Endothelial cell of umbilical vein (primary cell): ENCODE results near the gene DAB2IP. TPM values are rescaled to one million over a fixed set of nuclear protein-coding genes. Genes with fewer than 3 reads are reported as not detected.

Experiments used
- BruUV-seq: library from RNA; stranded (reverse); fragments of 400-500 nt; replicated peaks from 2 replicates; lab custom pipeline; 2021; lab: Mats Ljungman, UMichigan
- CTCF ChIA-PET: fragments of 300-600, 350-600 bp; sonication (Branson Sonifier 250); formaldehyde crosslinking; loops from one replicate; lab custom pipeline; 2021; ENCODE audit warnings: antibody characterized with exemption, inconsistent platforms; lab: Charles Lee
- POLR2A ChIA-PET: fragments of 300-600, 350-600 bp; sonication (Branson Sonifier 250); formaldehyde crosslinking; loops from one replicate; lab custom pipeline; 2021; ENCODE audit warnings: antibody characterized with exemption, inconsistent platforms; lab: Charles Lee
- DNase-seq: peaks from one replicate; pipeline ENCODE4 v3.0.0-alpha.2; 2011; ENCODE audit warnings: low read depth, low spot score
- FAIRE-seq: peaks from 2 replicates; lab custom pipeline; 2011; peaks lifted over from hg19 to GRCh38; lab: Jason Lieb, UNC
- H2AFZ ChIP-seq: 2 replicates; pipeline ENCODE4 v1.6.0; 2012; ENCODE audit warnings: low read depth, low read length, control low read depth, inconsistent platforms
- H3K27ac ChIP-seq: 2 replicates; pipeline ENCODE4 v1.5.1; 2011; ENCODE audit warnings: low read depth, mild to moderate bottlenecking, control low read depth, low read length, moderate library complexity; ENCODE audit not compliant: insufficient read depth
- H3K27me3 ChIP-seq, 2 experiments: 2 replicates each; pipeline versions ENCODE4 v1.6.0 to v1.6.1; 2011; ENCODE audit warnings: low read length in 2 of 2, mixed read lengths in 1 of 2; ENCODE audit not compliant: control insufficient read depth in 2 of 2, insufficient read depth in 2 of 2
- H3K36me3 ChIP-seq, 2 experiments: 2 replicates in 1 of 2; 3 replicates in 1 of 2; pipeline ENCODE4 v1.5.1; 2011; ENCODE audit warnings: low read length in 2 of 2, mild to moderate bottlenecking in 1 of 2, moderate library complexity in 1 of 2; ENCODE audit not compliant: control insufficient read depth in 2 of 2, insufficient read depth in 2 of 2; ENCODE audit errors: extremely low read depth in 1 of 2
- H3K4me1 ChIP-seq: 3 replicates; pipeline ENCODE4 v1.5.1; 2011; ENCODE audit warnings: mild to moderate bottlenecking, low read length; ENCODE audit not compliant: control insufficient read depth, insufficient read depth; ENCODE audit errors: extremely low read depth
- H3K4me2 ChIP-seq: 2 replicates; pipeline ENCODE4 v1.6.1; 2011; ENCODE audit warnings: low read length, control low read depth, mixed read lengths; ENCODE audit not compliant: insufficient read depth
- H3K4me3 ChIP-seq, 3 experiments: fragments of 200-600 bp in 1 of 3; sonication (generic), shearing (Covaris generic) in 1 of 3; replicated peaks in 1 of 3; 2 replicates each; pipeline ENCODE4 v1.5.1; 2011 to 2016; ENCODE audit warnings: control low read depth in 3 of 3, low read length in 3 of 3, mild to moderate bottlenecking in 2 of 3, inconsistent platforms in 1 of 3, low read depth in 1 of 3, moderate library complexity in 1 of 3; ENCODE audit not compliant: insufficient read depth in 1 of 3
- H3K79me2 ChIP-seq: 2 replicates; pipeline ENCODE4 v1.6.0; 2012; ENCODE audit warnings: low read length, inconsistent platforms; ENCODE audit not compliant: control insufficient read depth, insufficient read depth
- H3K9ac ChIP-seq: replicated peaks from 2 replicates; pipeline ENCODE3; 2011; ENCODE audit warnings: low read length, control low read depth; ENCODE audit not compliant: insufficient read depth; ENCODE audit errors: extremely low read depth
- H3K9me1 ChIP-seq: replicated peaks from 3 replicates; pipeline ENCODE4 v1.6.0; 2011; ENCODE audit warnings: mild to moderate bottlenecking, low read length; ENCODE audit not compliant: control insufficient read depth, insufficient read depth; ENCODE audit errors: extremely low read depth
- H3K9me3 ChIP-seq: replicated peaks from 2 replicates; pipeline ENCODE4 v1.5.1; 2012; ENCODE audit warnings: low read length, inconsistent platforms; ENCODE audit not compliant: control insufficient read depth, insufficient read depth
- H4K20me1 ChIP-seq: replicated peaks from 2 replicates; pipeline ENCODE3; 2011; ENCODE audit warnings: mild to moderate bottlenecking, low read length; ENCODE audit not compliant: control insufficient read depth, insufficient read depth; ENCODE audit errors: extremely low read depth
- CTCF ChIP-seq, 2 donors: IDR thresholded peaks; 1 replicate in 1 of 2; 2 replicates in 1 of 2; pipeline ENCODE4 v1.5.1; 2011; ENCODE audit warnings: low read length in 2 of 2, mild to moderate bottlenecking in 2 of 2, moderate library complexity in 2 of 2, control low read depth in 1 of 2, inconsistent platforms in 1 of 2, low read depth in 1 of 2; ENCODE audit not compliant: insufficient read depth in 1 of 2; ENCODE audit errors: extremely low read depth in 1 of 2
- EZH2 ChIP-seq: IDR thresholded peaks from 2 replicates; pipeline ENCODE4 v1.6.1; 2012; ENCODE audit warnings: borderline replicate concordance, low read depth, mild to moderate bottlenecking, moderate library complexity, low read length, inconsistent platforms; ENCODE audit not compliant: severe bottlenecking
- FOS ChIP-seq: IDR thresholded peaks from 2 replicates; pipeline ENCODE4 v1.6.1; 2011; ENCODE audit warnings: mild to moderate bottlenecking, low read length, moderate library complexity, borderline replicate concordance; ENCODE audit not compliant: insufficient read depth
- GATA2 ChIP-seq: IDR thresholded peaks from 2 replicates; pipeline ENCODE4 v1.7.0; 2011; ENCODE audit warnings: low read depth, mild to moderate bottlenecking, moderate library complexity, mixed read lengths, low read length; ENCODE audit not compliant: insufficient read length, insufficient read depth
- JUN ChIP-seq: IDR thresholded peaks from 2 replicates; pipeline ENCODE4 v1.6.1; 2011; ENCODE audit warnings: borderline replicate concordance, low read depth; ENCODE audit not compliant: insufficient read length, insufficient read depth
- MAX ChIP-seq: IDR thresholded peaks from 2 replicates; pipeline ENCODE4 v1.6.1; 2011; ENCODE audit not compliant: insufficient read depth, insufficient read length
- MYC ChIP-seq: IDR thresholded peaks from one replicate; pipeline ENCODE4 v1.6.1; 2011; ENCODE audit warnings: mild to moderate bottlenecking, low read depth, low read length
- POLR2A ChIP-seq: IDR thresholded peaks from 2 replicates; pipeline ENCODE4 v1.6.1; 2012; ENCODE audit warnings: low read depth, mild to moderate bottlenecking, control low read depth, low read length
- POLR2AphosphoS5 ChIP-seq: IDR thresholded peaks from 2 replicates; pipeline ENCODE4 v1.6.1; 2012; ENCODE audit warnings: low read depth, mild to moderate bottlenecking, control low read depth, low read length, moderate library complexity; ENCODE audit not compliant: insufficient read depth
- dilution Hi-C: fragments of 300-500 bp; cut with MboI; formaldehyde crosslinking; loops from one replicate; pipeline ENCODE4 v1.15.0; 2019; ENCODE audit warnings: low sequenced_read_pairs; ENCODE audit not compliant: extremely low pct_ligation_motif_present
- intact Hi-C: fragments of 100-400 bp; cut with micrococcal nuclease; formaldehyde crosslinking; loops from one replicate; pipeline ENCODE4 v1.10.0; 2022
- polyA plus RNA-seq, 4 experiments: library from polyadenylated mRNA; depleted of rRNA in 3 of 4; stranded (reverse) in 3 of 4; unstranded in 1 of 4; fragments of >200 nt; gene quantifications; 2 replicates each; pipeline versions ENCODE4 v1.2.1 to v1.2.3, GENCODE V29; 2011 to 2012; ENCODE audit warnings: missing spikeins in 1 of 4
- total RNA-seq: library from RNA; stranded (reverse); gene quantifications from 2 replicates; pipeline ENCODE4 v1.2.3, GENCODE V29; 2021

Gene DAB2IP
- total and polyA plus RNA-seq, 2 donors (not counting 3 experiments of a cell fraction or from before 2014, with no cell fraction given): 29.2 to 53.6 TPM

- Histone ChIP-seq H3K36me3 (no peaks in the 10 kb centered on the region), H3K4me2 (no peak overlapping the region), H3K4me3 (no peak overlapping the region), H3K27ac (no peak overlapping the region), H3K9me1 (no peaks in the 10 kb centered on the region), H3K9ac (no peak overlapping the region), H3K27me3 (no peaks in the 10 kb centered on the region), H3K4me1 (peaks cover 25% of the 10 kb centered on the region), H4K20me1 (no peaks in the 10 kb centered on the region), H3K9me3 (no peaks in the 10 kb centered on the region), H3K79me2 (no peaks in the 10 kb centered on the region), H2AFZ (no peak overlapping the region)
- CTCF ChIA-PET: interaction anchor here (1.2 to 2.2 kb wide), 2 partner anchors 8 to 38 kb away, joined by 5 to 14 read pairs; no protein-coding TSS in a partner anchor
- no peak for DNase-seq
- dilution Hi-C loops (no loop called here), intact Hi-C loops (no loop called here)
- no peak for FAIRE-seq
- TF ChIP-seq MAX: no peak
- no peak for TF ChIP-seq MYC
- TF ChIP-seq JUN: no peak
- TF ChIP-seq POLR2A: no peak
- no peak for TF ChIP-seq POLR2AphosphoS5
- no peak for TF ChIP-seq FOS
- no peak for TF ChIP-seq EZH2
- no peak for TF ChIP-seq GATA2
- TF ChIP-seq CTCF (IDR thresholded peaks at IDR 0.05; ENCODE audit: extremely low read depth in 1 of 2, insufficient read depth in 1 of 2, low read depth in 1 of 2, low read length in 2 of 2): no peak
- POLR2A ChIA-PET: no interaction called here
- BruUV-seq: no TSS peak
Observed at GRCh38 chr9:121648799-121649198, 2.6 kb upstream of the DAB2IP start.
